Activated CD4-positive, alpha-beta memory T cell treated with anti-CD3 and anti-CD28 coated beads, Interleukin-2, amount 10 ng/mL, durations not matched to agents 7 days and 5 days (primary cell): ENCODE results near the gene GPC6. TPM values are rescaled to one million over a fixed set of nuclear protein-coding genes. Genes with fewer than 3 reads are reported as not detected.

Experiments used
- CTCF ChIA-PET: fragments of 350-600 bp; sonication (Branson Sonifier 250); formaldehyde crosslinking; loops from one replicate; lab custom pipeline; 2021; ENCODE audit warnings: antibody characterized with exemption, inconsistent platforms; lab: Charles Lee
- POLR2A ChIA-PET: fragments of 350-600 bp; sonication (Branson Sonifier 250); formaldehyde crosslinking; loops from one replicate; lab custom pipeline; 2021; ENCODE audit warnings: antibody characterized with exemption; lab: Charles Lee
- DNase-seq: peaks from one replicate; pipeline ENCODE4 v3.0.0-alpha.2; 2020
- H3K27ac Mint-ChIP-seq: one replicate; pipeline ENCODE4 v1.8.0; 2021; ENCODE audit warnings: mild to moderate bottlenecking, mixed read lengths
- H3K27me3 Mint-ChIP-seq: one replicate; pipeline ENCODE4 v1.8.0; 2021; ENCODE audit warnings: mixed read lengths
- H3K36me3 Mint-ChIP-seq: one replicate; pipeline ENCODE4 v1.8.0; 2021; ENCODE audit warnings: low read depth, mixed read lengths
- H3K4me1 Mint-ChIP-seq: one replicate; pipeline ENCODE4 v1.8.0; 2021; ENCODE audit warnings: mixed read lengths
- H3K4me3 Mint-ChIP-seq: one replicate; pipeline ENCODE4 v1.8.0; 2021; ENCODE audit warnings: mild to moderate bottlenecking, mixed read lengths
- H3K9me3 Mint-ChIP-seq: one replicate; pipeline ENCODE4 v1.8.0; 2021; ENCODE audit warnings: mixed read lengths
- total RNA-seq, 2 experiments: library from RNA; stranded (reverse); gene quantifications; one replicate each; pipeline ENCODE4 v1.2.3, GENCODE V29; 2021

Gene GPC6
- total RNA-seq, 2 experiments from 2014 or later, result not detected

DNA sequence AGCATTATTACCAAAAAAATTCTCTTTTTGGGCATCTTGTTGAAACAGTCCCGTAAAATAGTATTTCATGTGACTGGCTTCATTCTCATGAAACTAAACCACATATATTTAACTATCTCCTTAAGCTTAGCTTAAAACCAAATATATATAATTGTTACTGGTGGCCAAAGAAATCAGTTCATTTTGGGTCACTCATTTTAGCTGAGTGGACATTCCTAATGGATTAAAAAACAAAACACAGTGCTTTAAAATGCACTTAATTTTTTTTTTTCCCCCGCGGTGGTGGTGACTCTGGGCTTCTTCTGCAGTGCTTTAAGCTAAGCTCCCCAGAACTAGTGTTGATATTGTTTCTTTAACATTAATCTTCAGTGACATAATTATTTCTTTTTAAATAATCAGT lies 540.1 kb downstream of the GPC6 start:
- H3K27ac Mint-ChIP-seq, result no peak overlapping the region
- H3K4me3 Mint-ChIP-seq, result no peak overlapping the region
- POLR2A ChIA-PET, result no interaction called here
- H3K4me1 Mint-ChIP-seq, result no peaks in the 10 kb centered on the region
- H3K27me3 Mint-ChIP-seq, result peaks cover 2% of the 10 kb centered on the region
- H3K9me3 Mint-ChIP-seq, result peaks cover 6% of the 10 kb centered on the region
- DNase-seq, result no peak
- no peaks in the 10 kb centered on the region for H3K36me3 Mint-ChIP-seq
- CTCF ChIA-PET, result no interaction called here

DNA sequence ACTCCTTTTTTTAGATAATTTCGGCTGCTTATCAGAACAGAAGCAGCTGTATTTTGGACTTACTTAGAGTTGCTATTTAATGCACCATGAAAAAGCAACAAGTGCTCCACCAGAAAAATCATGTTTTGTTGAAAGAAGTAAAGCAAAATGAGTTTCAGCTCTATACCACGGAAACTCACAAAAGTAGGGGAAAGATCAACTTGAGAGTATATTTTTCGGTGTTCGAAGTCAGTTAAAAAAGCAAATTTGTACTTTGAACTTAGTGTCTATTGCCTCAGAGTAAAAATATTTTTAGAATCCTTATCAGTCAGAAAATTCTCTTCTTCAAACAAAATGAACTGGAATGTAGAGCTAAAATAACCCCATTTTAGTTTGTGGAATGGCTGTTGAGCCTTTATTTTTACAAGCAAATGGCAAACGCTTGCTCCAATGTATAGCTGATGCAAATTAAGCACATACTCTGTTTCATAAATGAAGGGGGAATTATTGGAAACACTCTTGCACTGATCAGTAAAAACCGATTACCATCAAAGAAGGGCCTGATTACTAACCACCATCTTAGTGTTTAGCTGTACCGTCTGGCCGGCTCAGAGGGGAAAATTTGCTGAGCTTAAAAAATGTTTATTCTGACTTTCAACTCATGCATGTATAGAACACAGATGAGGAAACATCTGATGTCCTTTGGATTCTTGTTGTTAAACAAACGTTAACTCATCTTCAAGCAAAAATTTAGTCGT lies 540.7 kb downstream of the GPC6 start:
- Mint-ChIP-seq H3K27me3 (peaks cover 2% of the 10 kb centered on the region), H3K9me3 (peaks cover 3% of the 10 kb centered on the region), H3K36me3 (no peaks in the 10 kb centered on the region), H3K4me3 (no peak overlapping the region), H3K4me1 (no peaks in the 10 kb centered on the region), H3K27ac (no peak overlapping the region)
- ChIA-PET POLR2A (no interaction called here), CTCF (no interaction called here)
- no peak for DNase-seq

DNA sequence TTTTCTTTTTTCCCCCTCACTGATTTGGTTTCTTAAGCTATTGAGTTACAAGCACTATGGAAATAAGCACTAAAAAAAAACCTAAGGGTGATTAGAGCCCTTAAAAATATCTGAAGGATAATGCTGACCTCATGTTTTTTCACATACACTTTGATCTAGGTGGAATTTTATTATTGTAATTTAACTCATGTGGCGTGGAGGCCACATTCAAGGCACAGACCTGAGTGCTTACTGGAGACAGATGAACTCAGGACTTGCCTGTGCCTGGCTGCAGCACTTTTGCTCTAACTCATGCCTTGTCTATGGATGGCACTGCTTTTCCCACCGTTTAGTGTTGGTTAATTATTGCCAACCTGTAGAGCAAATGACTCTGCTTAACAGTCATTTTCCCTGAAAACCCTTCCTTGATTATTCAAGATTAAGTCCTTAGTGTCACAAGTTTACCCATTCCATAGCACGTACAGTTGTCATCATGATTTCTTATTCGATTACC lies 541.4 kb downstream of the GPC6 start:
- CTCF ChIA-PET, result no interaction called here

DNA sequence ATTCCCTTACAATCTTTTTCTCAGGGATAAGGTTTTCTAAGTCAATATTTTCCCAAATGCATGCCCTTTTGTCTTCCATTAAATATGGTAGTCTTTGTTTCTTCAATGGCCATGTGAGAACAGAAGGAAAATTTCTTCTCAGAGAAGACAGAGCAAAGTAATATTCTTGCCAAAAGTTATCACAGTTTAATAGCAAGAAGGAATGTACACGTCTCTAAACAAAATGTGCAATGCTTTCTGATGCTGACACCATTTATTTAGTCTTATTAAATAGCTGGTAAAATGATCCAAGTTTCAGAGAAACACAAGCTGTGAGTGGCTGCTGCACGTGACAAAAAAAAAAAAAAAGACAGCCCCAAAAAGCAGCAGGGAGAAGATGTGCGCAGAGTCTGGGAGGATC lies 542.5 kb downstream of the GPC6 start:
- Mint-ChIP-seq H3K9me3 (no peaks in the 10 kb centered on the region), H3K4me3 (no peak overlapping the region), H3K36me3 (no peaks in the 10 kb centered on the region), H3K4me1 (no peaks in the 10 kb centered on the region), H3K27ac (no peak overlapping the region), H3K27me3 (peaks cover 2% of the 10 kb centered on the region)
- DNase-seq, result no peak
- POLR2A ChIA-PET, result no interaction called here
- CTCF ChIA-PET, result no interaction called here

More for the DNA sequence above, 541.4 kb downstream of the GPC6 start:
- no peaks in the 10 kb centered on the region for H3K4me1 Mint-ChIP-seq
- H3K27me3 Mint-ChIP-seq, result peaks cover 2% of the 10 kb centered on the region
- H3K36me3 Mint-ChIP-seq, result no peaks in the 10 kb centered on the region
- H3K9me3 Mint-ChIP-seq, result peaks cover 2% of the 10 kb centered on the region
- DNase-seq, result no peak
- H3K27ac Mint-ChIP-seq, result no peak overlapping the region
- no peak overlapping the region for H3K4me3 Mint-ChIP-seq
- POLR2A ChIA-PET, result no interaction called here

DNA sequence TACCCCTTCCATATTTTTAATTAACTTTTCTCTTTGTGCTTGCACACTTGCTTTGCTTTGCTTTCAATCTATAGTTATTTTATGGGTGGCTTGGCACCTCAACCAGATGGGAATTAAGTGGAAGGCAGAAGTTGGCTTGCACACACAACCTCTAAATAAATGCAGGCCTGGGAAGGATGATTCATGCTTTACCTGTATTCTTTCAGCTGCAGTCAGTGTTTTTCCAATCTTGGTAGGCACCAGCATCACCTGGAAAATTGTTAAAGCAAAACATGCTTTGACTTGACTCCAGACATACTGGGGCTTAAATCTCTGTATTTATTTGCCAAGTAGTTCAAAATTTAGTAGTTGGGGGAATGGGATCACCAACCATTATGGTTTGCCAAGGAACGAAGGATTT lies 543.0 kb downstream of the GPC6 start:
- Mint-ChIP-seq H3K4me3 (no peak overlapping the region), H3K36me3 (no peaks in the 10 kb centered on the region), H3K27me3 (peaks cover 2% of the 10 kb centered on the region), H3K27ac (no peak overlapping the region), H3K4me1 (no peaks in the 10 kb centered on the region), H3K9me3 (no peaks in the 10 kb centered on the region)
- ChIA-PET POLR2A (no interaction called here), CTCF (no interaction called here)
- no peak for DNase-seq

DNA sequence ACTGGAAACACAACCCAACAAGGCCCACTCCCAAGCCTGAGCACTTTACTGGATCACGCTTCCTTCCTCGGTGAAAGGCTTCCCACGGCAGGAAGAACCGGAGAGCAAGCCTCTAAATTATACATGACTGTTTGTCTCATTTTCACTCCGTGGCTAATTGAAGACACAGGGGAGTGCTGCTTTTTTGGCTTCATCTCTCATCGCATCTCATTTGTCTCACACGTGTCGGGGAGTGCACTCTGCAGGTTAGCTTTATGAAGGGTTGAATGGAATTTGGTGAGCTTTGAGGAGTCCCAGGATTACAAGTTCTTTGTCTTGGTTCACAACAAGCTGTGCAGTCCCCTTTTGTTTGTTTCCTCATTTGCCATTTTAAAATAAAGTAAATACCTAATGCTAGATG lies 544.6 kb downstream of the GPC6 start:
- no peak for DNase-seq
- no peaks in the 10 kb centered on the region for H3K9me3 Mint-ChIP-seq
- H3K27me3 Mint-ChIP-seq, result peaks cover 2% of the 10 kb centered on the region
- no peak overlapping the region for H3K27ac Mint-ChIP-seq
- no peaks in the 10 kb centered on the region for H3K36me3 Mint-ChIP-seq
- no peak overlapping the region for H3K4me3 Mint-ChIP-seq
- no peaks in the 10 kb centered on the region for H3K4me1 Mint-ChIP-seq
- POLR2A ChIA-PET, result no interaction called here
- CTCF ChIA-PET, result no interaction called here

DNA sequence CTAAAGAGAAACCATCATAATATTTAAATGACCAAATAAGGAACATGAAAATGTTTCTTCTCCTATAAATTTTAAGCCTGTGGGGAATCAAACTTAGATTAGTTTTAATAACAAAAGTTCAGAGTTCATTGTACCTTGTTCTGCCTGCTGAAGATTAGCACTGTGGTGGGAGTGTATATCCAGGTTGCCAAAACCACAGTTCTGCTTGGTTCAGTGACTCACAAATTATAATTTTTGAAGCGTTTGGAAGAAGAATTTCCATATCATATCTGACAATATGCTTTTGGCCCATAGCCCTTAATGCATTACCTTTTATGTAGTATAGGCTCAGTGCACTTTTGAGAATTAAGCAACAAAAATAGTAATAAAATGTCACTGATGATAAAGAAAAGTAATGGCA lies 545.2 kb downstream of the GPC6 start:
- Mint-ChIP-seq H3K9me3 (no peaks in the 10 kb centered on the region), H3K4me1 (no peaks in the 10 kb centered on the region), H3K4me3 (no peak overlapping the region), H3K27me3 (peaks cover 2% of the 10 kb centered on the region), H3K27ac (no peak overlapping the region), H3K36me3 (no peaks in the 10 kb centered on the region)
- ChIA-PET CTCF (no interaction called here), POLR2A (no interaction called here)
- DNase-seq, result no peak

DNA sequence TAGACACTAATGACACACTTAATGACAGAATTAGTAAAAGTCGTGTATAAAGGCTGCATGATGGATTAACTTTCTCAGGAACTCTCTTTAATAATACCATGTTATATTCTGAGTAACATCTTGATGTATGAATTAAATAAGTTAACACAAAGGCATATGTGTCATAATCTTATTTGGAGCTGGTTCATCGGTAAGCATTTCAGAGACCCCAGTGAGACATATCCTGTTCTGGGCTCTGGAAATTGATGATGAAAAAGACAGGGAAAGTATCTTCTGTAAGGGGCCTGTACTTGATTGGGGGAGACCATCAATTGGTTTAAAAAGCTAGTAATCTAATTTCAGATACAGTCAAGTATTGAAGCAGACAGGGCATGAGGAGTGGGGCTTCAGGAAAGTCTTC lies 547.9 kb downstream of the GPC6 start:
- H3K27me3 Mint-ChIP-seq, result no peaks in the 10 kb centered on the region
- ChIA-PET POLR2A (no interaction called here), CTCF (no interaction called here)
- no peaks in the 10 kb centered on the region for H3K36me3 Mint-ChIP-seq
- no peaks in the 10 kb centered on the region for H3K9me3 Mint-ChIP-seq
- H3K27ac Mint-ChIP-seq, result no peak overlapping the region
- no peak overlapping the region for H3K4me3 Mint-ChIP-seq
- no peak for DNase-seq
- H3K4me1 Mint-ChIP-seq, result no peaks in the 10 kb centered on the region

DNA sequence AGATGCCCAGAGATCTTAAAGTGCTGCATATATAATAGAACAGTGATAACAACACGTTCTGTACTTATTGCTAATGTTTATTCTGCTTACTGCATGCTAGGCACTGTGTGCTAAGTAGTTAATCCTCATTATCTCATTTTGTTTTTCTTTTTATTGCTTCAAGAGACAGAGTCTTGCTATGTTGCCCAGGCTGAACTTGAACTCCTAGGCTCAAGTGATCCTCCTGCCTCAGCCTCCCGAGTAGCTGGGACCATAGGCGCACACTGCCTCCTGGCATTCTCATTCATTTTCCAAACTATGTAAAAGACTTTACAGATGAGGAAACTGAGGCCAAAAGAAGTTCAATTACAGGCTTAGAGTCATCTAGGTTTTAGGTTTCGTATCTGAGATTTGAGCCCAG lies 548.4 kb downstream of the GPC6 start:
- Mint-ChIP-seq H3K27ac (no peak overlapping the region), H3K4me1 (no peaks in the 10 kb centered on the region)
- POLR2A ChIA-PET, result no interaction called here

DNA sequence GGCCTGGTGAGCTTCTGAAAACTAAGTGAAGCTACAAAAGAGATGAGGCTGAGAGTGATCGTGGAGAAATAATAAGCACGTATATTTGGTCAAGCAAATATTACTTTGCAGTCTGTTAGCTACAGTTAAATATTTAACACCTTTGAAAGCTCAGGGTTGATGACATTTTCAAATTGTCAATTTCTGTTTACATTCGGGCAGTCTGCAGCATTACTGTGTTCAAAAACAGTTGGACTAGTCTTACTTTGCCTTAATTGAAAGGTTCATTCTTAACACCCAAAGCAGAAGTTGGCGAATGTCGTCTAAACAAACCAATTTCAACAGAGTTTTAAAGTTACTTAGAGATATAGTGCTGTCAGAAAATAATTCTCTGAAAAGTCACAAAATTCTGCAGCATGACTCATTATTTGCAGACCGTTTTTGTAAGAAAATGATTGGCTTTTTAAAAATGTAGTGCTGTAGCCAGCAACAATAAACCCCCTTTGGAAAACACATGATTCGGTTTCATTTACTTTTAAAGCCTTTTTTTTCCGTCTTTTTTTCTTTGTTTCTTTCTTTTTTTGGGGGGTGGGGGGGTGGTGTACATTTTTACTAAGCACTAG lies 549.0 kb downstream of the GPC6 start:
- no peaks in the 10 kb centered on the region for H3K27me3 Mint-ChIP-seq
- no peaks in the 10 kb centered on the region for H3K4me1 Mint-ChIP-seq
- no peak overlapping the region for H3K4me3 Mint-ChIP-seq
- H3K27ac Mint-ChIP-seq, result no peak overlapping the region
- H3K9me3 Mint-ChIP-seq, result no peaks in the 10 kb centered on the region
- no peaks in the 10 kb centered on the region for H3K36me3 Mint-ChIP-seq
- no peak for DNase-seq
- ChIA-PET CTCF (no interaction called here), POLR2A (no interaction called here)

More for the DNA sequence above, 548.4 kb downstream of the GPC6 start:
- no peak overlapping the region for H3K4me3 Mint-ChIP-seq
- CTCF ChIA-PET, result no interaction called here
- no peaks in the 10 kb centered on the region for H3K9me3 Mint-ChIP-seq
- DNase-seq, result no peak
- H3K27me3 Mint-ChIP-seq, result no peaks in the 10 kb centered on the region
- H3K36me3 Mint-ChIP-seq, result no peaks in the 10 kb centered on the region

DNA sequence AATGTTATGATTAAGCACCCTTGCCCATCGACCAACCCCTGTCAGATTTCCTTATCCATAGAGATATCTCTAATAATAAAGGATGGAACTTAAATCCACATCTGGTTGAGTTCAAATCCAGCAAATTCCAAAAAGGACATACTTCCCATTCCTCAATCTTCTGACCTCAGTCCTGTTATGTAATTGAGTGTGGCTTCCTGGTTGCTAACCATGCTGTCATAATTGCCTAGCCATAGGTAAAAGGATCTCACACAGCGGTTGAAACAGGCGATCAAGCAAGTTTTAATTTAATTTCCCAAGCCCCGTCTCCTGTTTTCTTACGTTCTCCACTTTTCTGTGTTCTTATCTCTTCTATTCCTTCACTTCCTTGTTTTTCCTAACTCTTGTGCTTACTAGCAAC lies 550.3 kb downstream of the GPC6 start:
- ChIA-PET POLR2A (no interaction called here), CTCF (no interaction called here)
- no peak overlapping the region for H3K4me3 Mint-ChIP-seq
- no peaks in the 10 kb centered on the region for H3K4me1 Mint-ChIP-seq
- H3K9me3 Mint-ChIP-seq, result no peaks in the 10 kb centered on the region
- H3K27ac Mint-ChIP-seq, result no peak overlapping the region
- H3K36me3 Mint-ChIP-seq, result no peaks in the 10 kb centered on the region
- peaks cover under 1% of the 10 kb centered on the region for H3K27me3 Mint-ChIP-seq
- DNase-seq, result no peak

DNA sequence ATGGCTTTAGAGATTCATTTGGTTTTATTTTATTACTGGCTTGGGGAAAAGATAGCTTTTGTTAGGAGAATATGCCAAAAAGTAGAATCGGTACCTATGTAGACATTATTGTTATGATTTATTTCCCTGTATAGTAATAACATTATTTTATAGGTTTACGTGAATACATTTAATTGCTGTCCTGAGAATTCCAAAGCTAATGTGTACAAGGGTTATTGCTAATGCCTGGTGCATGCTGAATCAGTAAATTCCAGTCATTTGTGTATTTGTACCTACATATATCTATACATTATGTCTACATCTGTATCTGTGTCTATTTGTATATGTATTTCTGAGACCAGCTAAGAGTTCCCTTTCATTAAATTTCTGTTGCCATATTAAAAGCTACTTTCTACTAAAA lies 550.9 kb downstream of the GPC6 start:
- H3K4me1 Mint-ChIP-seq, result no peaks in the 10 kb centered on the region
- CTCF ChIA-PET, result no interaction called here
- no peaks in the 10 kb centered on the region for H3K36me3 Mint-ChIP-seq
- no peaks in the 10 kb centered on the region for H3K9me3 Mint-ChIP-seq
- DNase-seq, result no peak
- POLR2A ChIA-PET, result no interaction called here
- no peak overlapping the region for H3K4me3 Mint-ChIP-seq
- no peak overlapping the region for H3K27ac Mint-ChIP-seq
- peaks cover 2% of the 10 kb centered on the region for H3K27me3 Mint-ChIP-seq

DNA sequence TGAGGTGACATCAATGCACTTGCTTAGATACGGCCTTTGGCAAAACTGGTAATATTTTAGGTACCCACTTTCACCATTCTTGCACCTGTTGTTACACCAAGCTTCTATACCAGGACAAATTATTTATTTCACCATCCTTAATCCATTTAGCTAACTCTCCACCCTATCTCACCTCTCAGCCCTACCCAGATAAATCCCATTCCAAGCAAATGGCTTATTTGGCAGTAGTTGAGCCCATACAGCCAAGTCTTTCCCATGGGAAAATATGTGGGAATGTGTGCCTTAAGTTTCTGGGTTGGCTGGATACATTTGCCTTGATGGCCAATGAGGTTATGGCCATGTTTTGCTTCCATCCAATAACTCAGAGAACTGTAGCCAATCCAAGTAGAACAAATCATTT lies 551.9 kb downstream of the GPC6 start:
- Mint-ChIP-seq H3K9me3 (no peaks in the 10 kb centered on the region), H3K4me1 (no peaks in the 10 kb centered on the region), H3K4me3 (no peak overlapping the region), H3K27ac (no peak overlapping the region), H3K36me3 (no peaks in the 10 kb centered on the region), H3K27me3 (peaks cover 2% of the 10 kb centered on the region)
- POLR2A ChIA-PET, result no interaction called here
- CTCF ChIA-PET, result no interaction called here
- no peak for DNase-seq

DNA sequence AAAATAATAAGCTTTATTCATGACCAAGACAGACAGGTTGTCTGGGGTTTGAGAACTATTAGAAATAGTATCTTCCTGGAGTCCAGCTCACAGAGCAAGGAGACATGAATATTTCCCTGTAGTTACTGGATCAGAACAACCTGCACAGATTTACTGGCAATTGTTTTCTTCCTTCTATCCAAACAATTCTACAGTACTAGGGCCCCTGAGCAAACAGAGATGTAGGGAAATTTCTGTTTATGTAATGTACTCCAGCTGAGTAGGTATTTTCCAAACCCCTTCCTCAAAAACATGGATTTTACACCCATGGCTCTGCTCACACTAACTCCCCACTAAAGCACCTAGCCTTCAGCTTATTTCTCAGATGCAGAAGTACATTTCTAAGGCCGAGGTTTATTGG lies 557.6 kb downstream of the GPC6 start:
- no peaks in the 10 kb centered on the region for H3K4me1 Mint-ChIP-seq
- no peaks in the 10 kb centered on the region for H3K36me3 Mint-ChIP-seq
- H3K4me3 Mint-ChIP-seq, result no peak overlapping the region
- no peak for DNase-seq
- ChIA-PET CTCF (no interaction called here), POLR2A (no interaction called here)
- H3K27me3 Mint-ChIP-seq, result peaks cover 3% of the 10 kb centered on the region
- no peak overlapping the region for H3K27ac Mint-ChIP-seq
- no peaks in the 10 kb centered on the region for H3K9me3 Mint-ChIP-seq
